MM.1S (cell line): Measurements from ENCODE around the gene SLC27A4.

Experiments
- EZH2 ChIP-seq: fragments of 300-600 bp; sonication (generic); optimal IDR thresholded peaks from 2 replicates; pipeline ENCODE3; 2017; ENCODE audit warnings: low read depth, mild to moderate bottlenecking, antibody characterized with exemption, low read length, mixed read lengths
- TF ChIP-seq, protein P1 (sequence below): fragments of 300-600 bp; sonication (generic); IDR thresholded peaks from 2 replicates; pipeline ENCODE4 v1.5.1; 2016; ENCODE audit warnings: antibody characterized with exemption, low read length, mixed read lengths

DNA sequence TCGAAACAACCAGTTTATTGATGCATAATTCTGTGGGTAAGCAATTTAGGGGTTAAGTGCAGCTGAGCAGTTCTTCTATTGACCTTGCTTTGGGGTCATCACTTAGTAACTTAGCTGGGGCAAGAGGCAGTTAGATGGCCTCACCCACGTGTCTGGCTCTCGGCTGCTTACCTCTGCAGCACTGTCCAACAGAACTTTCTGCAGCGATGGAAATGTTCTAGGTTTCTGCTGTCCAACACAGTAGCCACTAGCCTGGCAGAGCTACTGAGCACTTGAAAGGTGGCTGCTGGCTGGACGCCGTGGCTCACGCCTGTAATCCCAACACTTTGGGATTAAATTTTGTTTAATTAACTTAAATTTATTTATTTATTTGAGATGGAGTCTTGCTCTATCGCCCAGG lies 17.8 kb downstream of the SLC27A4 start:
- no peak for TF ChIP-seq EZH2
- TF ChIP-seq, protein P1, sequence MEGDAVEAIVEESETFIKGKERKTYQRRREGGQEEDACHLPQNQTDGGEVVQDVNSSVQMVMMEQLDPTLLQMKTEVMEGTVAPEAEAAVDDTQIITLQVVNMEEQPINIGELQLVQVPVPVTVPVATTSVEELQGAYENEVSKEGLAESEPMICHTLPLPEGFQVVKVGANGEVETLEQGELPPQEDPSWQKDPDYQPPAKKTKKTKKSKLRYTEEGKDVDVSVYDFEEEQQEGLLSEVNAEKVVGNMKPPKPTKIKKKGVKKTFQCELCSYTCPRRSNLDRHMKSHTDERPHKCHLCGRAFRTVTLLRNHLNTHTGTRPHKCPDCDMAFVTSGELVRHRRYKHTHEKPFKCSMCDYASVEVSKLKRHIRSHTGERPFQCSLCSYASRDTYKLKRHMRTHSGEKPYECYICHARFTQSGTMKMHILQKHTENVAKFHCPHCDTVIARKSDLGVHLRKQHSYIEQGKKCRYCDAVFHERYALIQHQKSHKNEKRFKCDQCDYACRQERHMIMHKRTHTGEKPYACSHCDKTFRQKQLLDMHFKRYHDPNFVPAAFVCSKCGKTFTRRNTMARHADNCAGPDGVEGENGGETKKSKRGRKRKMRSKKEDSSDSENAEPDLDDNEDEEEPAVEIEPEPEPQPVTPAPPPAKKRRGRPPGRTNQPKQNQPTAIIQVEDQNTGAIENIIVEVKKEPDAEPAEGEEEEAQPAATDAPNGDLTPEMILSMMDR: no peak
